GM10266 (cell line): Measurements from ENCODE around the gene KRTAP9-7.

Experiments
- DNase-seq: peaks from one replicate; pipeline ENCODE4 v3.0.0; 2012; ENCODE audit errors: extremely low spot score
- TF ChIP-seq, protein P1 (sequence below): IDR thresholded peaks from 2 replicates; pipeline ENCODE4 v1.5.1; 2012; ENCODE audit warnings: mild to moderate bottlenecking, low read depth; ENCODE audit not compliant: control insufficient read depth, insufficient read depth; ENCODE audit errors: missing control alignments

The KRTAP9-7 gene

DNA sequence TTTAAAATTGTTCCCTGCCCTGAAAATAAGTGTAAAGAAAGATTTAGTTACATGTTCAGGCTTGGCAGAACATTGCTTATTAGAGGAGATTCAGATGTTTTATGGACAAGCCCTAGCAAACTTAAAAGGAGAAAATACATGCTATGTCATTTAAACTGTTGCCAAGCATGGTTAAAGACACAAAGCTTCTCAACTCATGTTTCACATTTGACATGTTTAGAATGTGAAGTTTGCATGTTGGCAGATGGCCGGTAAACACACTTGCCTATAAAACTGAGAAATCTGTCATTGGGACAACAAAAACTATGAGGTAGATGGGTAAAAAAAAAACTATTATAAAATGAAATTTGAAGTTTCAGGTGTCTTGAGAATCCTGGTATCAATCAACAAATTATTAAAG is 21.3 kb downstream of the KRTAP9-7 start:
- TF ChIP-seq, protein P1, sequence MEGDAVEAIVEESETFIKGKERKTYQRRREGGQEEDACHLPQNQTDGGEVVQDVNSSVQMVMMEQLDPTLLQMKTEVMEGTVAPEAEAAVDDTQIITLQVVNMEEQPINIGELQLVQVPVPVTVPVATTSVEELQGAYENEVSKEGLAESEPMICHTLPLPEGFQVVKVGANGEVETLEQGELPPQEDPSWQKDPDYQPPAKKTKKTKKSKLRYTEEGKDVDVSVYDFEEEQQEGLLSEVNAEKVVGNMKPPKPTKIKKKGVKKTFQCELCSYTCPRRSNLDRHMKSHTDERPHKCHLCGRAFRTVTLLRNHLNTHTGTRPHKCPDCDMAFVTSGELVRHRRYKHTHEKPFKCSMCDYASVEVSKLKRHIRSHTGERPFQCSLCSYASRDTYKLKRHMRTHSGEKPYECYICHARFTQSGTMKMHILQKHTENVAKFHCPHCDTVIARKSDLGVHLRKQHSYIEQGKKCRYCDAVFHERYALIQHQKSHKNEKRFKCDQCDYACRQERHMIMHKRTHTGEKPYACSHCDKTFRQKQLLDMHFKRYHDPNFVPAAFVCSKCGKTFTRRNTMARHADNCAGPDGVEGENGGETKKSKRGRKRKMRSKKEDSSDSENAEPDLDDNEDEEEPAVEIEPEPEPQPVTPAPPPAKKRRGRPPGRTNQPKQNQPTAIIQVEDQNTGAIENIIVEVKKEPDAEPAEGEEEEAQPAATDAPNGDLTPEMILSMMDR, result no peak
- no peak for DNase-seq

DNA sequence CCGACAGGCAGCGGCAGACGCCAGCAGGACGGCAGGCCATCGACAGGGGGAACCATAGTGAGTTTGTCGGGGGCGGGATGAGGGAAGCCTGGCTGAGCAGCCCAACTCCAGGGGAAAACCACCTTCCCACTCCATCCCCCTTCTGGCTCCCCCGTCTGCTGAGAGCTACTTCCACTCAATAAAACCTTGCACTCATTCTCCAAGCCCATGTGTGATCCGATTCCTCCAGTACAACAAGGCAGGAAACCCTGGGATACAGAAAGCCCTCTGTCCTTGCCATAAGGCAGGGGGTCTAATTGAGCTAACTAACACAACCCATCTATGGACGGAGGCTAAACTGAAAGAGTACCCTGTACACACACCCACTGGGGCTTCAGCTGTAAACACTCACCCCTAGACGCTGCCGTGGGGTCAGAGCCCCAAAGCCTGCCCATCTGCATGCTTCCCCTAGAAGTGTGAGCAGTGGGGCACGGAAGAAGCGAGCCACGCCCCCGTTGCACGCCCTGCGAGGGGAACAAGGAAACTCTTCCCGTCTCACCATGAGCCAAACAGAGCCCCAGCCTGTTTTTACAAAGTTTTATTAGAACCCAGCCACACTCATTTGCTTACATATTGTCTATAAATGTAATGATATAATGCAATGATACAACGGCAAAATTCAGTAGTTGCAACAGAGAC is 23.1 kb downstream of the KRTAP9-7 start:
- TF ChIP-seq, protein P1, result no peak

DNA sequence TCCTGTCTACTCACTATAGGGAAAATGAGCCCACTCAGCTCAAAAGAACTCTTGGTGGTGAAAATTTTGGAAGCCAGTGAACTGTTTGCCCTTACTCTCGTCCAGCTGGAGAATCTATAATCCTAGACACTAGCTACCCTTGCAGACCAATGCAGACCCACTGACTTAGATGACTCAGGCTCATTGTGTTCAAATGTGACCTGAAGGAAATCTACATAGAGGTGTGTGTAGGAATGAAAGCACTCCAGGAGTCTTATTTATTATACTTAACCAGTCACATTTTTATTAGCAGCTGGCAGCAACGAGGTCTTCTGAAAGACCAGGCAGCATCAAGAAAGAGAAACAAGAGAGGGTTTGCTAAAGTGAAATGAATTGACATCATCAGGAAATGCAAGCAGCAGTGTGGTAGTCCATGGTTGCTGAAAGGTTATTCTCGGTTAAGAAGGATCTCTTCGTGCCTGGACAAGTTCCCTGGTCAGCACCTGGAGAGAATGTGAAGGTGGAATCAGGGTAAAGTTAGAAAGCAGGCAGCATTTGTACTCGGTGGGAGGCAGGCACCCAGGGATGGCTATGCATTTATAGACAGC is 25.8 kb downstream of the KRTAP9-7 start:
- TF ChIP-seq, protein P1, result no peak
- DNase-seq, result no peak

More for the DNA sequence above, 23.1 kb downstream of the KRTAP9-7 start:
- no peak for DNase-seq

DNA sequence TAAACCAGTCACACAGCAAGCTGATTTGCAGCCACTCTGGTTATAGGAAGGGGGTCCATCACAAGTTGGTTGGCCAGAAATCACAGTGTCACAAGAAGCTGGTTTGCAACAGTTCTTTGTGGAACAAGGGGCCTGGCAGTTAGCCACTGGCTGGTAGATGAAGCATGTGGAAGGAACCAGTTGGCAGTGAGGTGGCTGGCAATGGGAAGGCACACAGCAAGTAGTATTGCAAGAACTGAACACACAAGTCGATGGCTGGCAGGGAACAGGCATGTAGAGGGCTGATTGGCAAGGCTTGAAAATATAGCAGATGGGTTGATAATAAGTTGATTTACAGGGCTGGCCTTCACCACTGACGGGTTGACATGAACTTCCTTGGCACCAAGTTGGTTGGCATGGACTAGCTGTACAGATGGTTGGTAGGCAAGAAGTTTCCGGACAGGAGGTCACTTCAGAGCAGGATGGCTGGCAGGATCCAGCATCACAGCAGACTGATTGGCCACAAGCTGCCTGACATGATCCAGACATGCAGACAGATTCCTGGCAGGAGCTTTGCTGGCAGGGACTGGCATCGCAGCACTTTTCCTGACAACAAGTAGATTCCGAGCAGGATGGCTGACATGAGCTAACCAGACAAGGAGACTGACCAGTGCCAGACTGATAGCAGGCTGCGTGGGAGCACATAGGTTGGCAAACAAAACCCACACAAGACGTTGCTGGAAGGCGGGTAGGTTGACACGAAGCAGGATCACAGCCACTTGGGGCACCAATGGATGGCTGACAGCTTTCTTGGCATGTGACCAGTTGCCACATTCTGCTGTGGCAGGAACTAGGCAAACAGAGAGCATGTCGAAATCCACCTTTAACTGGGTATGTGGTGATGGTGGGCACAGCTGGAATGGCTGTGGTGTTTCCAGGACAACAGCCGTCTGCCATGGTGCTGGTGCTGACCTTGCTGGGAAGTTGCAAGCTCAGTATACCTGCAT is 26.7 kb downstream of the KRTAP9-7 start, which contains the start of gene KRTAP29-1:
Gene KRTAP29-1 (minus strand): TSS at position 936 of the 986 bp plus-strand sequence. CDS start 0 bp downstream, at position 936.
- TF ChIP-seq, protein P1, result no peak
- no peak for DNase-seq

DNA sequence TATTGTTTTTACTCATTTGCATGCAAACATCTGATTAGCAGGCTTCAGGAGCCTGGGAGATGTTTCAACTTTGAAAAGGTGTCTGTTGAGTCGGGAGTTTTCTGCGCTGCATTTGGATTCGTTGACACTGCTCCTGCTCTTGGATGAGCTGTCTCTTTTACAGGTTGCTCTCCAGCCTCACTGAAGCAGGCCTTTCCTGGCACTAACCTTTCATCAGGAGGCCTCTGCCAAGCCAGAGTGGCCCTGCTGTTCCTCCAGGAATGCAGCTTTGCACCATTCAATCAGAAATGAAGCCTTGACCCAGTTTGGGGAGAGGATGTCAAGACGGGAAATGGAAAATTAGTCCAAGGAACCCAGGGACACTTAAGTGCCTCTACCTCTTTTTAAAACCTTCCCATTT is 27.5 kb downstream of the KRTAP9-7 start:
- DNase-seq, result no peak
- TF ChIP-seq, protein P1, result no peak

DNA sequence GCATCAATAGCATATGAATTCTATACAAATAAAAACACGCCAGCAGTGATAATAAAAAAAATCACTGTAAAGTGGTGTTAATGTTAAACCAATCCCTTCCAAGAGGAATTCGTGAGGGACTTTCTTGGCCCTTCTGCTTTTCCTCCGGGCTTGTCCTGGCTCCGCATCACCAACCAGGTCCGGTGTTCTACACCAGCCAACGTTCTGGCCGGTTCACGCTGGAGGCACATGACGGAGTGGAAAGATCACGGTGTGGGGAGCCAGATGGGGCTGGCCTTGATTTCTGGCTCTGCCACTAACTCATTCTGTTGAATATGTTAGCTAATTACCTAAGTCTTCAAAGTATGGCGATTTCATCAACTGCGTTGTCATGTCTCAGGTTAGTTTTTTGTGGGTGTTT is 28.6 kb downstream of the KRTAP9-7 start:
- TF ChIP-seq, protein P1, result no peak
- DNase-seq, result no peak
